Smooth muscle cell of bladder (primary cell): ENCODE results near the gene HMOX2. TPM values are rescaled to one million over a fixed set of nuclear protein-coding genes. Genes with fewer than 3 reads are reported as not detected.

Experiments used
- total RNA-seq: library from RNA; depleted of rRNA; stranded (reverse); fragments of >200 nt; gene quantifications from 2 replicates; pipeline ENCODE4 v1.2.3, GENCODE V29; 2014

Gene HMOX2
- 42.4 and 59.2 TPM in 2 replicates for total RNA-seq

GRCh38 chr16:4475880-4476788 is at the start of gene HMOX2:
HMOX2 (plus strand) TSS chr16:4476398; CDS start chr16:4505525, 29,127 bp downstream.

GRCh38 chr16:4474192-4474961 is 1.8 kb upstream of the HMOX2 start, which contains the start of gene NMRAL1:
NMRAL1 (minus strand) TSS chr16:4474625; CDS start chr16:4474132, 493 bp downstream.

GRCh38 chr16:4538350-4539235 is 62.4 kb downstream of the HMOX2 start, which contains the start of gene CDIP1:
CDIP1 (minus strand) TSS chr16:4538773; CDS start chr16:4514130, 24,643 bp downstream.

GRCh38 chr16:4556112-4556511 is 79.9 kb downstream of the HMOX2 start, which contains the start of gene C16orf96:
C16orf96 (plus strand) TSS chr16:4556340; CDS start chr16:4556490, 150 bp downstream.

Other genes with a start within 250 kb of the HMOX2 start
- gene SRL, start 234.3 kb upstream of the HMOX2 start, total RNA-seq = under 0.01 and 0.09 TPM in 2 replicates
- gene TFAP4, start 203.4 kb upstream of the HMOX2 start, total RNA-seq = 6.4 and 9.6 TPM in 2 replicates
- 1.7 and 2.4 TPM in 2 replicates for gene GLIS2, start 160.3 kb upstream of the HMOX2 start, total RNA-seq
- 25.5 and 26.9 TPM in 2 replicates for gene PAM16, start 125.1 kb upstream of the HMOX2 start, total RNA-seq
- gene VASN, start 104.5 kb upstream of the HMOX2 start, total RNA-seq = 86.0 and 107 TPM in 2 replicates
- 10.9 and 11.7 TPM in 2 replicates for gene CORO7, start 59.8 kb upstream of the HMOX2 start, total RNA-seq
- 48.2 and 57.3 TPM in 2 replicates for gene DNAJA3, start 50.5 kb upstream of the HMOX2 start, total RNA-seq
- gene NMRAL1, start 1.8 kb upstream of the HMOX2 start, total RNA-seq = 63.1 and 63.9 TPM in 2 replicates
- gene CDIP1, start 62.4 kb downstream of the HMOX2 start, total RNA-seq = 6.8 and 10.2 TPM in 2 replicates
- gene C16orf96, start 79.9 kb downstream of the HMOX2 start, total RNA-seq = under 0.01 TPM in 2 replicates
- 3.8 and 4.5 TPM in 2 replicates for gene UBALD1, start 138.5 kb downstream of the HMOX2 start, total RNA-seq
- gene MGRN1, start 148.4 kb downstream of the HMOX2 start, total RNA-seq = 17.6 and 25.1 TPM in 2 replicates
- gene NUDT16L1, start 217.2 kb downstream of the HMOX2 start, total RNA-seq = 23.8 and 28.0 TPM in 2 replicates